GM19328 (cell line): ENCODE results near the gene AMFR.

Experiments
- ATAC-seq: cut with Tn5 transposase; IDR thresholded peaks from one replicate; pipeline ENCODE4 v1.9.1; 2021; ENCODE audit warnings: mild to moderate bottlenecking, moderate library complexity; ENCODE audit not compliant: unreplicated experiment

AMFR gene

GRCh38 chr16:56364865-56365264 lies 60.5 kb downstream of the AMFR start:
- no peak for ATAC-seq

GRCh38 chr16:56363781-56364565 lies 61.4 kb downstream of the AMFR start:
- ATAC-seq = no peak

GRCh38 chr16:56363181-56363716 lies 62.1 kb downstream of the AMFR start:
- ATAC-seq = no peak

- no peak for ATAC-seq
Measured at GRCh38 chr16:56362706-56363105, 62.6 kb downstream of the AMFR start.

GRCh38 chr16:56362057-56362655 lies 63.2 kb downstream of the AMFR start:
- no peak for ATAC-seq

GRCh38 chr16:56360117-56361008 lies 65.0 kb downstream of the AMFR start:
- ATAC-seq = no peak

- no peak for ATAC-seq
Measured at GRCh38 chr16:56357765-56358322, 67.5 kb downstream of the AMFR start.

GRCh38 chr16:56357241-56357764 lies 68.0 kb downstream of the AMFR start:
- ATAC-seq = peak; percentile 5

GRCh38 chr16:56356276-56357240 lies 68.8 kb downstream of the AMFR start:
- peak; percentile 83 for ATAC-seq

- no peak for ATAC-seq
Measured at GRCh38 chr16:56355786-56356275, 69.5 kb downstream of the AMFR start.

GRCh38 chr16:56355221-56355620 lies 70.1 kb downstream of the AMFR start:
- no peak for ATAC-seq

- ATAC-seq = no peak
Measured at GRCh38 chr16:56354746-56355145, 70.6 kb downstream of the AMFR start.

- ATAC-seq = no peak
Measured at GRCh38 chr16:56354016-56354415, 71.3 kb downstream of the AMFR start.

- ATAC-seq = no peak
Measured at GRCh38 chr16:56353054-56353921, 72.1 kb downstream of the AMFR start.

GRCh38 chr16:56352351-56353053 lies 72.8 kb downstream of the AMFR start:
- ATAC-seq = no peak

- no peak for ATAC-seq
Measured at GRCh38 chr16:56351481-56351880, 73.9 kb downstream of the AMFR start.

GRCh38 chr16:56350491-56351405 lies 74.6 kb downstream of the AMFR start:
- ATAC-seq = no peak
